ENCODE data around the gene GNA15.

- TF ChIP-seq CTCF (conservative IDR thresholded peaks at IDR 0.05 in 1 of 2, IDR thresholded peaks at IDR 0.05 in 1 of 2; ENCODE audit: low read depth in 1 of 2, low read length in 2 of 2) (no peak), EZH2 (IDR thresholded peaks at IDR 0.05; ENCODE audit: low read length, missing control alignments) (no peak)
Observed at GRCh38 chr19:3152419-3152780, 16.6 kb downstream of the GNA15 start.
